ENCODE data around the gene SMPDL3B.
A peak's percentile ranks its signal among the peaks of the same experiment; 100 is the strongest.

SMPDL3B gene

GRCh38 chr1:27941671-27942540, 7.1 kb downstream of the SMPDL3B start:
- DNase-seq: no peak

DNA sequence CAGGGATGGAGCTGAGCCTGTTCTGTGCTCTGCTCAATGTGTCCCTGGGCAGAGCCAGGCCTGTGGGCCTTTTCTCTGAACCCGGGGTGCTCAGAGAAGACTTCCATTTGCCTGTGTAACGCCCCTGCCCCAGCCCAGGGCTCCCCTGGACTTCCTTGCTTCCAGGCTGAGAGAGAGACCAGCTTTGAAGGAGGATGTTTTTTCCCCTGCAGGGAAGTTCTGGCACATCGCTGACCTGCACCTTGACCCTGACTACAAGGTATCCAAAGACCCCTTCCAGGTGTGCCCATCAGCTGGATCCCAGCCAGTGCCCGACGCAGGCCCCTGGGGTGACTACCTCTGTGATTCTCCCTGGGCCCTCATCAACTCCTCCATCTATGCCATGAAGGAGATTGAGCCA, 10.2 kb downstream of the SMPDL3B start:
- DNase-seq: no peak

- DNase-seq: no peak
Measured at GRCh38 chr1:27949027-27949426, 14.2 kb downstream of the SMPDL3B start.

DNA sequence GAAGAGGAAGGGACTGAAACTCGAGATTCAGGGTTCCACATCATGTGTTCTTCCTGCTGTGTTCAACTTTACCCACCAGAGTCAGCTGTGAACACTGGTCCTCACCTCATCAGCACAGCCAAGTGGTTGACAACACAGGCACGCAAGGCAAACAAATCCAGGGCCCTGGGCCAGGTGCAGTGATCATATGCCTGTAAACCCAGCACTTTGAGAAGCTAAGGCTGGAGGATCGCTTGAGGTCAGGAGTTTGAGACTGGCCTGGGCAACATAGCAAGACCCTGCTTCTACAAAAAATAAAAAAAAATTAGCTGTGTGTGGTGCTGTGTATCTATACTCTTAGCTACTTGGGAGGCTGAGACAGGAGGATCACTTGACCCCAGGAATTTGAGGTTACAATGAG, 16.6 kb downstream of the SMPDL3B start:
- DNase-seq: no peak

DNA sequence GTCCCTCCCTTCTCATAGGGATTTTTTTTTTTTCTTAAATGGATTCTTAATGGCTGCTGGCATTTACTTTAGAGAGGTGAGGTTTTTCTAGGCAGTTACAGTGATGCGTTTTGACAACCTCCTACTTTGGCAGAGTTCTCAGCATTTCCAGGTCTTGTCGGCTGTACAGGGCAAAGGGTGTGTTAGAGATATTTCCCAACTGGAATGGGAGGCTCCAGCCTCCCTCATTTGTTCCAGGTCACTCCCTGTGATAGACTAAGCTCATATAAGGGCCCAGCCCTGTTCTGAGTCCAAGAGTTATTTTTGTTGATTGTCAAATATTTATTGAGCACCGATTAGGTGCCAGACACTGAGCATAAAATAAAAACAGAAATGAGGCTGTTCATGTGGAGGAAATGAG, 17.3 kb downstream of the SMPDL3B start:
- no peak for DNase-seq

GRCh38 chr1:27954186-27954585, 19.4 kb downstream of the SMPDL3B start:
- DNase-seq: no peak

- no peak for DNase-seq
Measured at GRCh38 chr1:27955076-27955475, 20.3 kb downstream of the SMPDL3B start.

DNA sequence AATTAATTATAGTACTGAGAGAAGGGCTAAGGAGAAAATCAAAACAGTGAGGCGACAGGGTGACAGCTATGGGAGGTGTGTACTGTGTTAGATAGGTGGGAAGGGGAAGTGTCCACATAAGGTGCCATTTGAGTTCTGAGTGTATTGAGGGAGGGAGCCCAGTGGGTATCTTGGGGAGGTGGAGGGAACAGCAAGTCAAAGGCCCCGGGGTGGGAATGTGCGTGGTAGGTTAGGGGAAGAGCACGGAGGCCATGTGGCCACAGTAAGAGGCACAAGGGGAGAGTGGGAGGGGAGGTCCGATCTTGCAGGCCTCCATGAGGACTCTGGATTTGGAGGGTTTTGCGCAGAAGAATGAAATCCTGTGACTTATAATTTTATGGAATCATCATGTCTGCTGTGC, 22.0 kb downstream of the SMPDL3B start:
- DNase-seq: no peak

- DNase-seq: no peak
Measured at GRCh38 chr1:27957655-27958054, 22.9 kb downstream of the SMPDL3B start.

DNA sequence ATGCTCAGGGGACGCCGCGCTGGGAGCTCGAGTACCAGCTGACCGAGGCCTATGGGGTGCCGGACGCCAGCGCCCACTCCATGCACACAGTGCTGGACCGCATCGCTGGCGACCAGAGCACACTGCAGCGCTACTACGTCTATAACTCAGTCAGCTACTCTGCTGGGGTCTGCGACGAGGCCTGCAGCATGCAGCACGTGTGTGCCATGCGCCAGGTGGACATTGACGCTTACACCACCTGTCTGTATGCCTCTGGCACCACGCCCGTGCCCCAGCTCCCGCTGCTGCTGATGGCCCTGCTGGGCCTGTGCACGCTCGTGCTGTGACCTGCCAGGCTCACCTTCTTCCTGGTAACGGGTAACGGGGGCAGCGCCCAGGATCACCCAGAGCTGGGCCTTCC, 23.7 kb downstream of the SMPDL3B start:
- DNase-seq: no peak

DNA sequence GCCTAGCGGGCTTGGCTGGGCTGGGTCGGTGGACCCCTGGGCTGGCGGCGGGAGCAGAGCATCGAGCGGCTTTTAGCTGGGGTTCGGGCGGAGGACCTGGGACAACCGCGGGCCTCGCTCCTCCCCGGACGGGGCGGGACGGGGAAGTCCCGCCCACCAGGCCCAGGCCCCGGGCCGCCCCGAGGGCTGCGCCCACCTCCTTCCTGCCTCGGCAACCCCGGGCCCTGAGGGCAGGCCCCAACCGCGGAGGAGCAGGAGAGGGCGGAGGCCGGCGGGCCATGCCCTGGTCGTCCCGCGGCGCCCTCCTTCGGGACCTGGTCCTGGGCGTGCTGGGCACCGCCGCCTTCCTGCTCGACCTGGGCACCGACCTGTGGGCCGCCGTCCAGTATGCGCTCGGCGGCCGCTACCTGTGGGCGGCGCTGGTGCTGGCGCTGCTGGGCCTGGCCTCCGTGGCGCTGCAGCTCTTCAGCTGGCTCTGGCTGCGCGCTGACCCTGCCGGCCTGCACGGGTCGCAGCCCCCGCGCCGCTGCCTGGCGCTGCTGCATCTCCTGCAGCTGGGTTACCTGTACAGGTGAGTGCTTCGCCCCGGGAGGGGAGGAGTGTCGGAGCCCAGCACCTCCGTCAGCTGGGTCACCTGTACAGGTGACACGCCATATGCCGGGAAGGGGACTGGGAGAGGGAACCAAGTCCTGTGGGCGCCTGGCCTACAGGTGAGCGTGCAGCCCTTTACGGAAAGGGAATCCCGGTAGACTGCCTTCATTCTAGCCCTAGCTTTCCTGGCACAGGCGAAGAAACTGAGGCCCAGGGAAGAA, 25.2 kb downstream of the SMPDL3B start, which contains the start of gene XKR8:
TSS of gene XKR8 (plus strand) at position 182 of the 812 bp plus-strand sequence. CDS start at position 279, 97 bp downstream.
- peak; percentile 59 for DNase-seq

- no peak for DNase-seq
Measured at GRCh38 chr1:27960762-27961645, 26.2 kb downstream of the SMPDL3B start.

- DNase-seq: no peak
Measured at GRCh38 chr1:27961646-27962221, 26.9 kb downstream of the SMPDL3B start.

- DNase-seq: no peak
Measured at GRCh38 chr1:27963393-27963792, 28.6 kb downstream of the SMPDL3B start.

DNA sequence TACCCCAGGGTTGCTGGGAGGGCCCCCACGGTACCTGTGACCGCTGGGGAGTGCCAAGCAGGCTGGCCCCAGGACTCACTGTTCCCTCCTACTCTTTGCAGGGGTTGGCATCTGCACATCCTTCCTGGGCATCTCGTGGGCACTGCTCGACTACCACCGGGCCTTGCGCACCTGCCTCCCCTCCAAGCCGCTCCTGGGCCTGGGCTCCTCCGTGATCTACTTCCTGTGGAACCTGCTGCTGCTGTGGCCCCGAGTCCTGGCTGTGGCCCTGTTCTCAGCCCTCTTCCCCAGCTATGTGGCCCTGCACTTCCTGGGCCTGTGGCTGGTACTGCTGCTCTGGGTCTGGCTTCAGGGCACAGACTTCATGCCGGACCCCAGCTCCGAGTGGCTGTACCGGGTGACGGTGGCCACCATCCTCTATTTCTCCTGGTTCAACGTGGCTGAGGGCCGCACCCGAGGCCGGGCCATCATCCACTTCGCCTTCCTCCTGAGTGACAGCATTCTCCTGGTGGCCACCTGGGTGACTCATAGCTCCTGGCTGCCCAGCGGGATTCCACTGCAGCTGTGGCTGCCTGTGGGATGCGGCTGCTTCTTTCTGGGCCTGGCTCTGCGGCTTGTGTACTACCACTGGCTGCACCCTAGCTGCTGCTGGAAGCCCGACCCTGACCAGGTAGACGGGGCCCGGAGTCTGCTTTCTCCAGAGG, 31.8 kb downstream of the SMPDL3B start:
- no peak for DNase-seq

DNA sequence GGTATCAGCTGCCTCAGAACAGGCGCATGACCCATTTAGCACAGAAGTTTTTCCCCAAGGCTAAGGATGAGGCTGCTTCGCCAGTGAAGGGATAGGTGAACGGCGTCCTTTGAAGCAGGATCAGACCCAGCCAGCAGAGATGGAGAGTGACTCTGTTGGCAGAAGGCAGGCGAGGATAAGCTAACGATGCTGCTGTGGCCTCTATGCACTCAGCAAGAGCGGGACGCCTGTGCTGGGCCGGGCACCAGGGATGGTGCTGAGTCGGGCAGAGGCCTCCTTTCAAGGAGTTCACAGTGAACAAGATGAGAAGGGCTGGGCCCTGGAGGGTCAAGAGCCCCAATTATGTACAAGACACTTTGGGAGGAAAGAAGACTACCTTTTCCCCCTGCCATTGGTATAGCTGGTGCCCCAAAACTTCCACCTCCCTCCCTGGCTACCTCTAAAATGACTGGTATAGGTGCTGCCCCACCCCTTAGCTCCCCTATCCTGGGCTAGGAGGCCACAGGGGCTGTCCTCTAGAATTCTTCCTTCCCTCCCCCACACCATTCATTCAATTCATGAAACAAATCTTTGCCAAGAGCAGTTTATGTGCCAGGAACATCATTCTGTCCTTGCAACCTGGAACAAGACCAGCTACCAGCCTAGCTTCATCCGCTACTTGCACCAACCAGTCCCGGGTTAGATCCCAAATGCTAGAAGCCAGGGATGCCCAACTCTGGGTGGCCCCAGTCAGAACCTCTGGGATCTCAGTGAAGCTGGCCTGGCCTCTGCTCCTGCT, 32.5 kb downstream of the SMPDL3B start:
- no peak for DNase-seq

DNA sequence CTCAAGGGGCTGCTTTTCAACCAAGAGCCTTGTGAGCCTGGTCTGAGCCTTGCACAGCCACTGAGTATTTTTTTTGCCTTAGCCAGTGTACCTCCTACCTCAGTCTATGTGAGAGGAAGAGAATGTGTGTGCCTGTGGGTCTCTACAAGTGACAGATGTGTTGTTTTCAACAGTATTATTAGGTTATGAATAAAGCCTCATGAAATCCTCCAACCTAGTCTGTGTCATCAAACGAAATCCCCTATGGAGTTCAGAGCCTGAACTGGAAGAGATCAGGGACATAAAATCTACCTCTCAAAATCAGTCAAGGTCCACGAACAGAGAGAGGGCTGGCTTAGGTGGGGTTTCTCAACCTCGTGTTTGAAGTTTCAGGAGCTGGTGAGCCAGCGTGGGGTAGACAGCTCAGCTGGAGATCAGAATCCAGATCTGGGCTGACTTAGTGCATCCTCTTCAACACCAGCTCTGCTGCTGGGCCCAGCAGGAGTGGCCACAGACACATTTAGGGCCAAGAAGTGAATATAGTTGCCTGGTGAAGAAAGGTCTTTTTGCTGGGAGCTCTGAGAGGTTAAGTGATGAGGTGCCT, 33.2 kb downstream of the SMPDL3B start:
- DNase-seq: no peak

DNA sequence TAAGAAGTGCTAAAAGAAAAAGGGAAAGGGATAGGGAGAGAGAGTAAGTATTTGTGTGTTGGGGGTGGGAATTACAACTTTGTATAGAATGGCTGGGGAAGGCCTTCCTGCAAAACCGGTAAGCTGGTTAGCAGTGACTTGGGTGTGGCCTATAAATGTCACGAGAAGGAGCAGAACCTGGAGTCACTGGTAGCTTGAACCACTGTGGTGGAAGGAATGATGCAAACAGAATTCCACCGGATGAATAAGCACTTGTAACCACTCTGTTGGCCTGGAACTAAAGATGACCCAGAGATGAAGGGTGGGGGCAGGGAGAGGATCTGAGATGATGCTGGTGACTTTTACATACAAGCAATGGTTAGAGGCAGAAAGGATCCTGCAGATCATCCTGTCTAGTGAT, 33.9 kb downstream of the SMPDL3B start:
- DNase-seq: no peak

DNA sequence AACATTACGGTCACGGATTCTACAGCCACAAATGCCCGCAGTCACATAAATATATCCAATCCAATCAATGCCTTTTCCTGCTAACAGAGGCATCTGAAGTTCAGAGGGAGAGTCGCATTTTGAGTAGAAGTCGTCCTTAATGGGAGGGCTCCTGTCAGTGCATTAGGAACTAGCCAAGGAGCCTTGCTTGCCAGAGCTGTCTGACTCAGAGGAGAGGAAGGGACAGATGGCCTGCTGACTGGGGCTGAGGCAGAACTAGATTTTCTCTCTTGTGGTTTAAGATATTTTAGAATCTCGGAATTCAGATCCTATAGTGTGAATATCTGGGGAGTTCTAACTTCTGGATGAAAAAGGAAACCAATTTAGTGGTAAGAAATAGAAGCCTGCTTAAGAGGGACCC, 35.6 kb downstream of the SMPDL3B start:
- DNase-seq: no peak

DNA sequence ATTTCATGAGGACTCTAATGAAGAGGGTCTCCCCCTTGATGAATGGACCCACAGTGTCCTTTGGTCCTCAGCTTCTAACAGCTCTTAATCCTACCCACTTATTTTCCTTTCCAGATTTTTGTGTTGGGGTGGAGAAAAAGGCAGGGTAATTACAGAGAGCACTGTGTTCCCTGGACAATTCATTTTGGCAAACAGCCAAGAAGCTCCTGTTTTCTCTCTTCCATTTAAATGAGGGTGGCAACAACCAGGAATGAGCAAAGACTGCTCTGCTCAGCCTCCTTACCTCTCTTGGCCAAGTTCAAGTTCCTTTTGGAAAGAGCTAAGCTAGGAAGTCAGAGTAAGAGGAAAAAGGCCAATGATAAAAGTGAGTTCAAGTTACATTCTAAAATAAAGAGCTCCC, 36.9 kb downstream of the SMPDL3B start:
- no peak for DNase-seq

DNA sequence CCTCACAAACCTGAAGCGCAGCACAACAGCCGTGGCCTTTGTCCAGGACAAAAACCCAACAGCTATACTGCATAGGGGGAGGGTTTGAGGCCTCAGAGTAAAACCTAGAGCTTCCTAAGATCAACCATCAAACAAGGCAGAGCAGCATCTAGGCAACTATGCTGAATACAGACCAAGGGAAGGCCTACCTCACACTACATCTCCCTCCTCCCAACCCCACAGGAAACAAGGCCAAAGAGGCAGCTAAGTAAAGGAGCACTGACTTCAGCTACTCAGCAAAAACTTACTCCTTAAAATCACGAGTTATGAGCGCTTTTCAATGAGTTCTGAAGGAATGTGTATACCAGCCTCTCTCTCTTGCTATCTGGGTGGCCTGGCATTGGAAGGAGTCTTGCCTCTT, 37.3 kb downstream of the SMPDL3B start:
- DNase-seq: no peak
